Left colon (tissue), 2 donors: Measurements from ENCODE around the gene NRXN2. TPM values are rescaled to one million over a fixed set of nuclear protein-coding genes. Genes with fewer than 3 reads are reported as not detected.
"Not testable (repeated sequence)": the region's sequence is repeated elsewhere in the genome, so short reads cannot be mapped to it uniquely, and the experiment has no call there.

Experiments
- ATAC-seq: fragments of 200-7000 bp; cut with Tn5 transposase; one replicate; pipeline ENCODE4 v1.9.1; 2020; ENCODE audit warnings: mild to moderate bottlenecking, moderate library complexity
- DNase-seq, 2 donors: peaks; one replicate each; pipeline ENCODE4 v3.0.0-alpha.2; 2020
- intact Hi-C, 2 donors: fragments of 100-400 bp; cut with DNase I in 1 of 2; cut with micrococcal nuclease in 1 of 2; formaldehyde crosslinking; loops; one replicate each; pipeline versions ENCODE4 v1.11.2 to v1.14.0; 2022; cut with DNase I, micrococcal nuclease
- total RNA-seq, 2 donors: library from RNA; stranded (reverse); fragmentation: NEBNext Ultra II Directional; extraction: Animal tissue kit (Norgen Biotek cat#: 25700); gene quantifications; one replicate each; pipeline ENCODE4 v1.2.1, GENCODE V29; 2021
- donor health status: DM: no; HTN: no; CAD: no.
- donor health status: DM: yes; HTN: yes; CAD: no.

Gene NRXN2
- total RNA-seq, 2 donors from 2014 or later: 3.6 to 5.3 TPM

DNA sequence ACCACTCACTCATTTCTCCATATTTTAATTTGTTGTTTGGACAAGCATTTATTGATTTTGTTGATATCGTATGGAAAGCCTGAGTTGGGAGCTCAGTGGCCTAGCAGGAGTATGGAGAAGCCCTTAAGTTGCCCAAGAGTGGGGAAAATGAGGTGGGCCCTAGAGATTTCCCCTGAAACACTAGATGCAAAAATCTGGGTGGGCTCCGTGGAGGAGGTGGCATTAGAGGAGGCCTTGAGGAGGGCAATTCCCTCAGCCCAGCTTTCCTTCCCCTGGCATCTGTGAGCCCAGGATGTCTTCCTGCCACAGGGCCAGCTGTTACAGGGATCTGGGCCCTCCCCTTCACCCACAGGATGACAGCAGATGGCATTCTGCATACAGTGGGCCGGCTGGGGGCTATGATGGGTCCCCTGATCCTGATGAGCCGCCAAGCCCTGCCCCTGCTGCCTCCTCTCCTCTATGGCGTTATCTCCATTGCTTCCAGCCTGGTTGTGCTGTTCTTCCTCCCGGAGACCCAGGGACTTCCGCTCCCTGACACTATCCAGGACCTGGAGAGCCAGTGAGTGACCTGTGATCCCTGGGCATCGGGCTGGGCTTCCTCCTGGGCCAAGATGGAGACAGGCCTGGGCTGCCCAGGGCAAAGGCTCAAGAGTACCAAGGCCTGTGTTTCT, 153.6 kb downstream of the NRXN2 start:
- ATAC-seq (no peak), DNase-seq (no peak)
- intact Hi-C loops: no loop called here

- DNase-seq (peak in 1 of 2 donors; percentile 12), ATAC-seq (no peak)
- intact Hi-C loops: no loop called here
Measured at GRCh38 chr11:64568584-64569140, 154.3 kb downstream of the NRXN2 start.

GRCh38 chr11:64568041-64568571, 154.9 kb downstream of the NRXN2 start:
- intact Hi-C loops: no loop called here
- ATAC-seq: no peak
- DNase-seq: peak in 1 of 2 donors; percentile 18

DNA sequence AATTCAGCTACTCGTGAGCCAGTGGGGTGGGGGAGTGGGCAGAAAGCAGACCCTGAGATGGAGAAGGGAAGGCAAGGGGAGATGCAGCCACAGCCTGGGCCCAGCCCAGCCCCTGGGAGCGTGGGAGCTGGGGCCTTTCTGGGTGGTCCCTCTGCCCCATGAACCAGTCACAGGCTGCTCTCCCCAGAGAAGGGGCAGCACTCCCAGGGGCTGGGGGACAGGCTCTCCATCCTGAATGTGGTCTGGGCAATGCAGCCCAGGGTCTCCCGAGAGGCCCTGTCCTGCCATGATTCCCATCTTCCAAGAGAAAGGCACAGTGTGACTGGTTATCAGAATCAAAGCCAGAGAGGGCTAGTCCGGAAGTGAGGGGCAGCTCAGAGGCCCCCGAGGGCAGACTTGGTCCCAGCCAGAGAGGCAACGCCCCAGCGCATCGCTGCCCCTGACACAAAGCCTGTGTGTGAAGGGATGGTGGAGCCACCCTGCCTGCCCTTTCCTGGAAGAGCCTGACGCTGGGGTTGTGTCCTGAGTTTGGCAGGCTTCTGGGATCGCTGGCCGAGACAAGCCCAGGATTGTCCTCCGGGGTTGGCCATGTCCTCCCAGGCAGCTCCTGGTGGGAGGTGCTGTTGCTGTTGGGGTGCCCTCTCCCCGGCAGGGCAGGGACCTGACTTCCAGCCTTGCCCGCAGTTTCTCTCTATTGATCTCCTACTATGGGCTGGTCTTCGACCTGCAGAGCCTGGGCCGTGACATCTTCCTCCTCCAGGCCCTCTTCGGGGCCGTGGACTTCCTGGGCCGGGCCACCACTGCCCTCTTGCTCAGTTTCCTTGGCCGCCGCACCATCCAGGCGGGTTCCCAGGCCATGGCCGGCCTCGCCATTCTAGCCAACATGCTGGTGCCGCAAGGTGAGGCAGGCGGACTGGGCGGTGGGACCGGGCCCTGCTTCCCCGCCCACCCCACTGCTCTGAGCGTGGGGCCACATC, 155.8 kb downstream of the NRXN2 start:
- no peak for ATAC-seq
- intact Hi-C loops: no loop called here
- peak in 1 of 2 donors; percentile 20 for DNase-seq

DNA sequence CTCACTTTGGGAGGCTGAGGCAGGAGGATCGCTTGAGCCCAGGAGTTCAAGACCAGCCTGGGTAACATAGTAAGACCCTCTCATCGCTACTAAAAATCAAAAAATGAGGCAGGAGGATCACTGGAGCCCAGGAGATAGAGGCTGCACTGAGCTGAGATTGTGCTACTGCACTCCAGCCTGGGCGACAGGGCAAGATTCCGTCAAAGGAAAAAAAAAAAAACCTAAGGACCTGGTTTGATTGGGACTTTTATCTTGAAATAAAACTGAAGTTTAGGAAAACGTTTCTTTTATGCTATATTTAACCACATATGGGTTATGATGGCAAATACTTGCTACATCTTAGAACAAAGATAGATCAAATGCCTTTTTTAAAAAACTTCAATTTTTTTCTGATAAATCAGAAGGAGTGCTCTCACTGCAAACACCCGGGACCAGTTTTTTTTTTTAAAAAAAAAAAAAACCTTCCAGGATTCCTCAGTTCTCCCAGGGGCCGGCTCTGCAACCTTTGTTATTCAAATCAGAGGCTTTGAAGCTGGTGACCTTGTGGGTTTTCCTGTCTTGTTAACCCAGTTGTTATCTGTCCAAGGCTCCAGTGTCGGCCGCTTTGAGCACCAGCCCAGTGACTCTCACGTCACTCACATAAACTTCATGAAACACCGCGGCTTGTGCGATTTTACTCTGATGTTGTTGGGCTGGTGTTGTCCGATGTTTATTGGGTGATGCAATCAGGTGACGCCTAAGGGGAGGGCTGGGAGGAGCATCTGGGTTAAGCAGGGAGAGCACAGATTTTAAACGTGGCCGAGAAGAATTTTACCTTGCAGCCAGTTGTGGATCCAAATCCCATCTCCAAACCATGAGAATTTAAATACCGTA, 156.7 kb downstream of the NRXN2 start:
- peak; percentile 80 for ATAC-seq
- intact Hi-C loops: no loop called here
- DNase-seq: peak; percentile 57 to 69

DNA sequence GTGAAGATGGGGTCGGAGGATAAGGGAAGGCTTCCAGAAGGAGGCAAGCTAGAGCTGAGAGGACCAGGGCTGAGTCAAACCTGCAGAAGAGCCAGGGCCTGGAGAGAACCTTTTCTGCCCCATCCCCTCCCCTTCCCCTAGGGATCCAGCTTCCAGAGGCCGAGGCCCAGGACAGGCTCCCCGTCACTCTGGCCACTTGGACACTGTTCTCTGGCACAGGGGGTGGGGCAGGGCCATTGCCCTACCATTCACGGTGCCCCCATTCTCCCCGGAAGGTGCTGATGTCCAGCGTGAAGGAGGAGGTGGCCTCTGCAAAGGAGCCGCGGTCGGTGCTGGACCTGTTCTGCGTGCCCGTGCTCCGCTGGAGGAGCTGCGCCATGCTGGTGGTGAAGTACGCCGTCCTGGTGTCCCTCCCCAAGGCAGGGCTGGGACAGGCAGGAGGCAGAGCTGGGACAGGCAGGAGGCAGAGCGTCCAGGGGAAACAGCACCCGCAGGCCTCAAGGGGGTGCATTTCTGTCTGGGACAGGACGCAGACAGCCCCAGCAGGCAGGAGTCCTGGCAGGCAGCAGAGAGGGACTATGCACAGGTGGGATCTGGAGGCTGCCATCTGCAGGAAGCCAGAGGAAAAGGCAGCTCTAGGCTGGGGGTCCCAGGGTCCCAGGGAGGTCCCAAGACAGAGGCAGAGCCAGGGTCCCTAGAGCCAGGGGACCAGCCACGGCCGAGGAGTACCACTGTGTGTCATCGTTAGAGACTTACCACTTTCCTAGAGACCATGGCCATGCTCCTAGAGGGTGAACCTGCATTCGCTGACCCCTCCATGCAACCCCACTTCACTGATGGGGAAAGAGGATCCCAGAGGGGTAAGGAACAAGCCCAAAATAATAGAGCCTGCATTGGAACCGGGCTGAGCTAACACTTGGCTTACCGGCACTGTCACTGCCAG, 157.8 kb downstream of the NRXN2 start:
- DNase-seq (no peak), ATAC-seq (no peak)
- intact Hi-C loops: no loop called here

DNA sequence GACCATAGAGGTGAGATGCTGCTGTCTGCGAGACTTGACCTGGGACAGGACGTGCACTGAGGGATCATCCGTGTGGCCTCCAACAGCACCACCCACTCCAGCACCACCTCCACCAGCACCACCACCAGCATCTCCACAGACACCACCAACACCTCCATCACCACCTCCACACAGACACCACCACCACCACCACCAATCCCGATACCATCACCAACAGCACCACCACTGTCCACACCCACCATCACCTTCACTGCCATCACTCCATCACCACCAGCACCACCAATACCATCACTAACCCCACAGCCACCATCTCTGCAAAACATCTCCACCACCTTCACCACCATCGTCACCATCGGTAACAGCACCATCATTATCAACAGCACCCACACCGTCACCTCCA, 158.6 kb downstream of the NRXN2 start:
- DNase-seq (no peak), ATAC-seq (no peak)
- intact Hi-C loops: no loop called here

DNA sequence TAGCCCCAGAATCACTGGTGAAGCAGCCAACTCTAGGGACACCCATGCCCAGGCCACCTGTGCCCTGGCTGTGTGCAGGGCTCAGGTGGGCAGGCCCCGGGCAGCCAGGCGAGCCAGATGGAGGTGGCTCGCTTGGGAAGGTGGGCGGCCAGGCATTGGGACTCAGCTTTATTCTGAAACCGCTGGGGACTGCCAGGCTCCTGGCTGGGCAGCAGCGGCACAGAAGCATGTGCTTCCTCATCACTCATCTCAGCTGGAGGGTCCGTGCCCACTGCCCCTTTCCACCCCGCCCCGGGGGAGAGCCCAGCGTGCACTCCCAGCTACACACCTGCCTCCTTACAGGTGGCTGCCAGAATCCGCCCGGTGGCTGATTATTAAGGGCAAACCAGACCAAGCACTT, 159.0 kb downstream of the NRXN2 start:
- no peak for ATAC-seq
- no peak for DNase-seq
- intact Hi-C loops: no loop called here

- intact Hi-C loops: no loop called here
- ATAC-seq (no peak), DNase-seq (no peak)
Measured at GRCh38 chr11:64562723-64563351, 160.2 kb downstream of the NRXN2 start.

- ATAC-seq: no peak
- no peak for DNase-seq
- intact Hi-C loops: no loop called here
Measured at GRCh38 chr11:64561984-64562722, 160.8 kb downstream of the NRXN2 start.

- ATAC-seq, intact Hi-C loops: not testable (repeated sequence)
Measured at GRCh38 chr11:64561429-64561828, 161.6 kb downstream of the NRXN2 start.

DNA sequence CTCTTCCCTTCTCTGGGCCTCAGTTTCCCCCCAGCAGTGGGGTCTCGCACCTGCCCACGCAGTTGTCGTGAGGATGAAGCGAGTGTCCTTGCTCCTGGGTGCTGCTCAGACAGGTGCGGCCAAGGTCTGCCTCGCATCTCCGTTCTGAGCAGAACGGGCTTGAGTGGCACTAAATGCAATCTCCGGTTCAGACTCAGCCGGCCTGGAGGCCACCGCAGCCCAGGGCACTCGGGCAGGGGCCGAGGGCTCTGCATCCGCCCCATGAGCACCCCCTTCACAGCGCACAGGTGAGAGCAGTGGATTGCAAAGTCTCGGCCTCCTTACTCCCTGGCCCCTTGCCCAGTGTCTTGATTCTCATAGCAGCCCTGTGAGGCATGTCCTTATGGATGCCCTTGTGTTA, 162.1 kb downstream of the NRXN2 start:
- intact Hi-C loops: no loop called here
- ATAC-seq (no peak), DNase-seq (no peak)

More at GRCh38 chr11:64561429-64561828, 161.6 kb downstream of the NRXN2 start:
- DNase-seq: not testable (repeated sequence)

DNA sequence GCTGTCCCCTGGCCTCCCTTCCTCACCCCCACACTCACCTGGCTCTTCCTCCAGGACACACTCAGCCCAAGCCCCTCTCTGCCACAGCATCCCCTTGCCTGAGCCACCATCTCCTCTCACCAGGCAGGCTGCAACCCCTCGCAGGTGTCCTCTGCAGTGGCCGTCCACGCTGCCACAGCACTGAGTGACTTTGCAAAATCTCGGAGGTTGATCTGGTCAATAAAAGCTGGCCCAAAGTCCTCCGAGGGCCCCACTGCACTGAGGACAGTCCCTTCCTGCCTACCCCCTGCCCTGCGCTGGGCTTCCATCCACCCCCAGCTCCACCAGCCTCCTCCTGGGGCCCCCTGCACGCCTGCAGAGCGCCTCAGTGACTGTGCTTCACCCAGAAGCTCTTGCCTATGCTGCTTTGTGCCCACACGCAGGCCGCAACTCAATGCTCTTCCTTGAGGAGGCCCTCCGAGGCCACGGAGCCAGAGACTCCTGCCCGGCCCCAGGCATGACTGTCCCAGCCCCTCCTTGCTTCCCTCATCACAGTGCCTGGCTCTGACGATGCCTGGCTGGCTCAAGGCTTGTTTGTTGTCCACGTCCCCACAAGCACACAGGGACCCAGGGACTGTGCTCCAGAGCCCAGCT, 162.7 kb downstream of the NRXN2 start:
- no peak for ATAC-seq
- no peak for DNase-seq
- intact Hi-C loops: no loop called here

- intact Hi-C loops: no loop called here
- no peak for DNase-seq
- no peak for ATAC-seq
Measured at GRCh38 chr11:64559351-64560138, 163.5 kb downstream of the NRXN2 start.

- DNase-seq (no peak), ATAC-seq (no peak)
- intact Hi-C loops: no loop called here
Measured at GRCh38 chr11:64558869-64559268, 164.1 kb downstream of the NRXN2 start.
